IMR-90 (cell line): Measurements from ENCODE around the gene AUTS2. TPM values are rescaled to one million over a fixed set of nuclear protein-coding genes. Genes with fewer than 3 reads are reported as not detected.

Experiments used
- ATAC-seq: fragments of 200-7000 bp; cut with Tn5 transposase; 2 replicates; pipeline ENCODE4 v1.9.1; 2020; ENCODE audit warnings: low read depth, mild to moderate bottlenecking, moderate library complexity
- BruUV-seq: library from RNA; stranded (reverse); fragments of 400-500 nt; replicated peaks from 2 replicates; lab custom pipeline; 2021; lab: Mats Ljungman, UMichigan
- CTCF ChIA-PET: fragments of 300-600 bp; formaldehyde crosslinking; extraction: SDS; loops from one replicate; lab custom pipeline; 2021; ENCODE audit warnings: antibody characterized with exemption; lab: Yijun Ruan, JAX
- POLR2A ChIA-PET: fragments of 300-600 bp; sonication (Branson Sonifier 250); formaldehyde crosslinking; loops from one replicate; lab custom pipeline; 2022; ENCODE audit warnings: antibody characterized with exemption; ENCODE audit not compliant: unreplicated experiment; lab: Charles Lee
- DNase-seq: peaks from one replicate; pipeline ENCODE4 v3.0.0; 2013
- H2AFZ ChIP-seq: replicated peaks from 2 replicates; pipeline ENCODE3; 2013; ENCODE audit warnings: low read length, mild to moderate bottlenecking; ENCODE audit not compliant: poor library complexity
- H2AK5ac ChIP-seq: 2 replicates; pipeline ENCODE4 v1.6.1; 2013; ENCODE audit warnings: low read depth, low read length, inconsistent platforms
- H2AK9ac ChIP-seq: replicated peaks from 2 replicates; pipeline ENCODE3; 2013; ENCODE audit warnings: mild to moderate bottlenecking, low read depth, low read length, moderate library complexity; ENCODE audit not compliant: poor library complexity
- H2BK120ac ChIP-seq: 2 replicates; pipeline ENCODE4 v1.6.1; 2013; ENCODE audit warnings: low read depth, low read length, inconsistent platforms
- H2BK15ac ChIP-seq: 3 replicates; pipeline ENCODE4 v1.6.1; 2013; ENCODE audit warnings: low read depth, low read length, inconsistent platforms
- H2BK20ac ChIP-seq: 2 replicates; pipeline ENCODE4 v1.6.1; 2013; ENCODE audit warnings: low read depth, mild to moderate bottlenecking, inconsistent platforms, low read length, moderate library complexity
- H2BK5ac ChIP-seq: 2 replicates; pipeline ENCODE4 v1.6.1; 2013; ENCODE audit warnings: mild to moderate bottlenecking, low read depth, low read length, inconsistent platforms; ENCODE audit not compliant: poor library complexity, severe bottlenecking
- H3K14ac ChIP-seq: replicated peaks from 2 replicates; pipeline ENCODE4 v1.6.1; 2013; ENCODE audit warnings: low read depth, low read length, inconsistent platforms
- H3K18ac ChIP-seq: 2 replicates; pipeline ENCODE4 v1.6.1; 2013; ENCODE audit warnings: low read depth, low read length, control low read depth
- H3K23ac ChIP-seq: 2 replicates; pipeline ENCODE4 v1.6.1; 2013; ENCODE audit warnings: low read depth, low read length, inconsistent platforms
- H3K27ac ChIP-seq: 2 replicates; pipeline ENCODE4 v1.5.1; 2013; ENCODE audit warnings: mild to moderate bottlenecking, control low read depth, low read length; ENCODE audit not compliant: insufficient read depth
- H3K27me3 ChIP-seq: 2 replicates; pipeline ENCODE4 v1.6.1; 2013; ENCODE audit warnings: low read length; ENCODE audit not compliant: control insufficient read depth, insufficient read depth
- H3K36me3 ChIP-seq: 2 replicates; pipeline ENCODE4 v1.6.1; 2013; ENCODE audit warnings: low read length, mixed read lengths; ENCODE audit not compliant: control insufficient read depth, insufficient read depth
- H3K4ac ChIP-seq: 2 replicates; pipeline ENCODE4 v1.6.1; 2013; ENCODE audit warnings: low read depth, low read length, inconsistent platforms
- H3K4me1 ChIP-seq: 2 replicates; pipeline ENCODE4 v1.6.1; 2013; ENCODE audit warnings: low read length, mixed read lengths; ENCODE audit not compliant: control insufficient read depth, insufficient read depth
- H3K4me2 ChIP-seq: 2 replicates; pipeline ENCODE4 v1.6.1; 2013; ENCODE audit warnings: low read depth, mild to moderate bottlenecking, control low read depth, low read length, moderate library complexity
- H3K4me3 ChIP-seq: 2 replicates; pipeline ENCODE4 v1.5.1; 2013; ENCODE audit warnings: low read depth, mild to moderate bottlenecking, control low read depth, low read length, moderate library complexity; ENCODE audit not compliant: insufficient read depth
- H3K56ac ChIP-seq: 2 replicates; pipeline ENCODE4 v1.6.1; 2013; ENCODE audit warnings: low read length, inconsistent platforms; ENCODE audit not compliant: insufficient read depth; ENCODE audit errors: extremely low read depth
- H3K79me1 ChIP-seq, 2 experiments: 2 replicates each; pipeline ENCODE4 v1.6.1; 2013; ENCODE audit warnings: low read length in 2 of 2, inconsistent platforms in 1 of 2, low read depth in 1 of 2
- H3K9ac ChIP-seq: 2 replicates; pipeline ENCODE4 v1.6.1; 2013; ENCODE audit warnings: low read depth, low read length, control low read depth
- H3K9me1 ChIP-seq: 2 replicates; pipeline ENCODE4 v1.6.1; 2013; ENCODE audit warnings: low read length, inconsistent platforms; ENCODE audit not compliant: insufficient read depth
- H3K9me3 ChIP-seq: 2 replicates; pipeline ENCODE4 v1.6.1; 2013; ENCODE audit warnings: low read length; ENCODE audit not compliant: control insufficient read depth, insufficient read depth
- H4K20me1 ChIP-seq: 2 replicates; pipeline ENCODE4 v1.6.1; 2013; ENCODE audit warnings: low read length, inconsistent platforms; ENCODE audit not compliant: insufficient read depth
- H4K5ac ChIP-seq: 2 replicates; pipeline ENCODE4 v1.6.1; 2013; ENCODE audit warnings: mild to moderate bottlenecking, low read depth, low read length, control low read depth
- H4K8ac ChIP-seq, 2 experiments: 2 replicates each; pipeline ENCODE4 v1.6.1; 2013; ENCODE audit warnings: low read depth in 2 of 2, low read length in 2 of 2, control low read depth in 1 of 2, inconsistent platforms in 1 of 2
- H4K91ac ChIP-seq: 2 replicates; pipeline ENCODE4 v1.6.1; 2013; ENCODE audit warnings: low read depth, low read length, inconsistent platforms; ENCODE audit not compliant: insufficient read depth
- BHLHE40 ChIP-seq: fragments of 150-350 bp; IDR thresholded peaks from 2 replicates; pipeline ENCODE4 v1.6.1; 2016; ENCODE audit warnings: mild to moderate bottlenecking, low read depth, low read length
- CHD1 ChIP-seq: IDR thresholded peaks from 2 replicates; pipeline ENCODE4 v1.6.1; 2012; ENCODE audit warnings: low read depth, low read length, improper control_type of control experiment
- ELK1 ChIP-seq: fragments of 150-350 bp; IDR thresholded peaks from 2 replicates; pipeline ENCODE4 v1.6.1; 2016; ENCODE audit warnings: low read depth, mild to moderate bottlenecking, low read length, moderate library complexity, borderline replicate concordance
- FOS ChIP-seq: fragments of 150-350 bp; IDR thresholded peaks from 2 replicates; pipeline ENCODE4 v1.6.1; 2016; ENCODE audit warnings: low read depth, low read length
- MAFK ChIP-seq: IDR thresholded peaks from 2 replicates; pipeline ENCODE4 v1.6.1; 2012; ENCODE audit warnings: low read depth, low read length, improper control_type of control experiment
- MXI1 ChIP-seq: IDR thresholded peaks from 2 replicates; pipeline ENCODE4 v1.6.1; 2012; ENCODE audit warnings: low read depth, mild to moderate bottlenecking, low read length, moderate library complexity, borderline replicate concordance
- NFE2L2 ChIP-seq: fragments of 150-350 bp; IDR thresholded peaks from 2 replicates; pipeline ENCODE4 v1.6.1; 2016; ENCODE audit warnings: low read depth, mild to moderate bottlenecking, low read length
- POLR2A ChIP-seq: IDR thresholded peaks from 2 replicates; pipeline ENCODE4 v1.6.1; 2012; ENCODE audit warnings: mild to moderate bottlenecking, low read depth, low read length
- RAD21 ChIP-seq: IDR thresholded peaks from 2 replicates; pipeline ENCODE4 v1.6.1; 2012; ENCODE audit warnings: low read length, improper control_type of control experiment
- RCOR1 ChIP-seq: IDR thresholded peaks from 2 replicates; pipeline ENCODE4 v1.6.1; 2012; ENCODE audit warnings: mild to moderate bottlenecking, low read length, improper control_type of control experiment; ENCODE audit not compliant: insufficient replicate concordance
- SMC3 ChIP-seq: fragments of 150-350 bp; IDR thresholded peaks from 2 replicates; pipeline ENCODE4 v1.6.1; 2016; ENCODE audit warnings: low read depth, mild to moderate bottlenecking, antibody characterized with exemption, low read length, moderate library complexity
- WGBS, 2 experiments: methylation state at CpG; one replicate each; pipeline versions ENCODE4 v1.1.5 to v1.1.7; 2013; ENCODE audit warnings: missing lambda C conversion rate in 2 of 2; ENCODE audit not compliant: insufficient read length in 1 of 2; ENCODE audit errors: extremely low coverage in 2 of 2; 5-methylcytosine and 5-hydroxymethylcytosine counted together
- dilution Hi-C: fragments of 300-500 bp; cut with HindIII; formaldehyde crosslinking; loops from one replicate; pipeline ENCODE4 v1.14.3; 2018; ENCODE audit warnings: low sequenced_read_pairs; ENCODE audit not compliant: unreplicated experiment
- in situ Hi-C: fragments of 300-500 bp; cut with MboI; formaldehyde crosslinking; loops from 3 replicates; pipeline ENCODE4 v1.14.3; 2019; ENCODE audit warnings: low sequenced_read_pairs, inconsistent platforms, mixed read lengths
- intact Hi-C: fragments of 100-400 bp; cut with micrococcal nuclease; formaldehyde crosslinking; loops from 2 replicates; pipeline ENCODE4 v1.10.0; 2022
- polyA plus RNA-seq, 3 experiments: library from polyadenylated mRNA; depleted of rRNA; stranded (reverse); fragments of >200 nt; gene quantifications; 2 replicates each; pipeline ENCODE4 v1.2.3, GENCODE V29; 2012; ENCODE audit warnings: low replicate concordance in 1 of 3
- total RNA-seq: library from RNA; depleted of rRNA; stranded (reverse); fragments of >200 nt; gene quantifications from 2 replicates; pipeline ENCODE4 v1.2.3, GENCODE V29; 2012
- TF ChIP-seq, protein P1 (sequence below): fragments of 150-350 bp; IDR thresholded peaks from 2 replicates; pipeline ENCODE4 v1.6.1; 2017; ENCODE audit warnings: mild to moderate bottlenecking, antibody characterized with exemption, low read length, low read depth

AUTS2 gene
- total and polyA plus RNA-seq, 2 of the 4 experiments (the other 2 are of a cell fraction) = 0.90 to 3.0 TPM

DNA sequence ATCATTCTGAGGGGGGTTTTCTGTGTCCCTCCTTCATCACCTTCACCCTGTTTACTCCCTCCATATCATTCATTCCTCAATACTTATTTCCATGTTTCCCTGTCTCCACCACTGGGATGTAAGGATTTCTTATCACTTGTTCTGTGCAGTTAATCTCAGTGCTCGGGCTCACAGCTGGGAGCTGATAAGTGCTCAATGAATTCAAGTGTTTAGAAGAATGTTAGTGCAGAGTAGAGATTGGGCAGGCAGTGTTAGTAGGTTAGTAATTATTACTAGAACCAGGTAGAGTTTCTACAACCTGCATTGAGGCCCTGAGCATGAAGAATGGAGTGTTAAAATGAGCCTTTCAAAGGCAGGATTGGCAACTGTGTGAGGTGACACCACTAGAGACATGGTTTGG, 458.1 kb downstream of the AUTS2 start:
- Histone ChIP-seq H3K9ac (no peak overlapping the region), H3K79me1 (no peaks in the 10 kb centered on the region), H2BK120ac (no peak overlapping the region), H2BK20ac (no peak overlapping the region), H2AFZ (no peak overlapping the region), H3K27me3 (no peaks in the 10 kb centered on the region), H4K91ac (no peak overlapping the region), H2BK15ac (no peak overlapping the region), H3K4me2 (no peak overlapping the region), H3K18ac (no peak overlapping the region), H2BK5ac (no peak overlapping the region), H4K20me1 (no peaks in the 10 kb centered on the region), H2AK9ac (no peak overlapping the region), H3K23ac (no peak overlapping the region), H4K5ac (no peak overlapping the region), H3K4me1 (no peaks in the 10 kb centered on the region), H2AK5ac (no peak overlapping the region), H3K4ac (no peak overlapping the region), H3K9me1 (no peaks in the 10 kb centered on the region), H3K27ac (no peak overlapping the region), H3K14ac (no peak overlapping the region), H3K9me3 (no peaks in the 10 kb centered on the region), H4K8ac (no peak overlapping the region), H3K36me3 (no peaks in the 10 kb centered on the region), H3K4me3 (no peak overlapping the region), H3K56ac (no peak overlapping the region)
- dilution Hi-C loops = no loop called here
- DNase-seq = no peak
- intact Hi-C loops = no loop called here
- in situ Hi-C loops = no loop called here
- WGBS, 2 experiments = no CpG with 5 or more reads among the region's 1 CpG
- ChIA-PET CTCF (no interaction called here), POLR2A (no interaction called here)
- TF ChIP-seq RAD21 (no peak), NFE2L2 (no peak), RCOR1 (no peak), MXI1 (no peak), POLR2A (no peak), FOS (no peak), CHD1 (no peak), BHLHE40 (no peak), ELK1 (no peak), MAFK (no peak), SMC3 (no peak)
- TF ChIP-seq, protein P1, sequence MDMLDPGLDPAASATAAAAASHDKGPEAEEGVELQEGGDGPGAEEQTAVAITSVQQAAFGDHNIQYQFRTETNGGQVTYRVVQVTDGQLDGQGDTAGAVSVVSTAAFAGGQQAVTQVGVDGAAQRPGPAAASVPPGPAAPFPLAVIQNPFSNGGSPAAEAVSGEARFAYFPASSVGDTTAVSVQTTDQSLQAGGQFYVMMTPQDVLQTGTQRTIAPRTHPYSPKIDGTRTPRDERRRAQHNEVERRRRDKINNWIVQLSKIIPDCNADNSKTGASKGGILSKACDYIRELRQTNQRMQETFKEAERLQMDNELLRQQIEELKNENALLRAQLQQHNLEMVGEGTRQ = no peak
- BruUV-seq = no TSS peak
- ATAC-seq = no peak
